Left lung (tissue), 10 donors: ENCODE results near the gene MFSD6. TPM values are rescaled to one million over a fixed set of nuclear protein-coding genes. Genes with fewer than 3 reads are reported as not detected.
"Not testable (repeated sequence)": the region's sequence is repeated elsewhere in the genome, so short reads cannot be mapped to it uniquely, and the experiment has no call there.

ENCODE experiments used
- ATAC-seq: fragments of 200-7000 bp; cut with Tn5 transposase; one replicate; pipeline ENCODE4 v1.9.1; 2020; ENCODE audit warnings: moderate library complexity
- DNase-seq, 4 donors: peaks; one replicate each; pipeline ENCODE4 v3.0.0-alpha.2; 2013 to 2020
- H3K27ac ChIP-seq, 2 donors: fragments of 200-600 bp; sonication (generic) in 1 of 2; one replicate each; pipeline versions ENCODE4 v1.5.0 to v1.8.0; 2020 to 2021
- H3K27me3 ChIP-seq, 2 donors: fragments of 200-600 bp; sonication (generic) in 1 of 2; one replicate each; pipeline versions ENCODE4 v1.5.0 to v1.8.0; 2020 to 2021
- H3K36me3 ChIP-seq, 2 donors: fragments of 200-600 bp; sonication (generic) in 1 of 2; one replicate each; pipeline versions ENCODE4 v1.5.0 to v1.8.0; 2020 to 2021
- H3K4me1 ChIP-seq, 2 donors: fragments of 200-600 bp; one replicate each; pipeline ENCODE4 v1.8.0; 2021
- H3K4me3 ChIP-seq, 2 donors: fragments of 200-600 bp; sonication (generic) in 1 of 2; one replicate each; pipeline versions ENCODE4 v1.5.0 to v1.8.0; 2020 to 2021; ENCODE audit warnings: mild to moderate bottlenecking in 1 of 2
- H3K9me3 ChIP-seq, 2 donors: fragments of 200-600 bp; sonication (generic) in 1 of 2; one replicate each; pipeline versions ENCODE4 v1.5.0 to v1.8.0; 2020 to 2021
- CTCF ChIP-seq, 2 donors: fragments of 200-600 bp; sonication (generic) in 1 of 2; IDR thresholded peaks; one replicate each; pipeline versions ENCODE4 v1.5.0 to v1.8.0; 2021; ENCODE audit warnings: antibody characterized with exemption in 2 of 2
- intact Hi-C, 2 donors: fragments of 100-400 bp; cut with DNase I; formaldehyde crosslinking; loops; one replicate each; pipeline versions ENCODE4 v1.11.2 to v1.14.2; 2022
- polyA plus RNA-seq, 6 donors: library from polyadenylated mRNA; unstranded; fragments of 120-200 nt; gene quantifications; one replicate each; pipeline ENCODE4 v1.2.1, GENCODE V29; 2013; ENCODE audit not compliant: insufficient read length in 6 of 6
- total RNA-seq, 2 donors: library from RNA; stranded (reverse); fragmentation: NEBNext Ultra II Directional; extraction: Animal tissue kit (Norgen Biotek cat#: 25700); gene quantifications; one replicate each; pipeline ENCODE4 v1.2.1, GENCODE V29; 2021
- donor health status: DM: no; HTN: yes; CAD: no.
- donor health status: DM: no; HTN: no; CAD: no.

MFSD6 gene
- total and polyA plus RNA-seq, 8 donors, result 21.5 to 46.6 (median 24.8) TPM

GRCh38 chr2:190466819-190467446, 58.8 kb downstream of the MFSD6 start:
- no peak for TF ChIP-seq CTCF (IDR thresholded peaks at IDR 0.05)
- intact Hi-C loops, result no loop called here
- H3K27me3 ChIP-seq, result no peaks in the 10 kb centered on the region
- H3K4me1 ChIP-seq, result peaks cover 16 to 21% of the 10 kb centered on the region in 2 donors
- DNase-seq, result no peak
- H3K36me3 ChIP-seq, result peaks cover 0 to 11% of the 10 kb centered on the region in 2 donors
- ATAC-seq, result no peak
- no peaks in the 10 kb centered on the region for H3K9me3 ChIP-seq
- no peak overlapping the region for H3K4me3 ChIP-seq
- peak overlapping the region; percentile 79 to 82 for H3K27ac ChIP-seq

GRCh38 chr2:190467575-190468083, 59.5 kb downstream of the MFSD6 start:
- DNase-seq, result peak in 2 of 4 donors; percentile 66 to 71
- Histone ChIP-seq H3K4me1 (peaks cover 16 to 21% of the 10 kb centered on the region in 2 donors), H3K36me3 (peaks cover 0 to 11% of the 10 kb centered on the region in 2 donors), H3K27ac (peak overlapping the region; percentile 79 to 82), H3K27me3 (no peaks in the 10 kb centered on the region), H3K4me3 (no peak overlapping the region), H3K9me3 (no peaks in the 10 kb centered on the region)
- no peak for ATAC-seq
- intact Hi-C loops, result no loop called here
- no peak for TF ChIP-seq CTCF (IDR thresholded peaks at IDR 0.05)

- DNase-seq, H3K27me3 ChIP-seq, H3K9me3 ChIP-seq, intact Hi-C loops, H3K4me3 ChIP-seq: not testable (repeated sequence)
- ATAC-seq, result peak; percentile 6
- peaks cover 16 to 21% of the 10 kb centered on the region in 2 donors for H3K4me1 ChIP-seq
- peak overlapping the region; percentile 79 to 82 for H3K27ac ChIP-seq
- peaks cover 0 to 11% of the 10 kb centered on the region in 2 donors for H3K36me3 ChIP-seq
Measured at GRCh38 chr2:190468354-190468753, 60.2 kb downstream of the MFSD6 start.

- Histone ChIP-seq H3K4me1 (peaks cover 16 to 21% of the 10 kb centered on the region in 2 donors), H3K36me3 (peaks cover 0 to 11% of the 10 kb centered on the region in 2 donors), H3K27me3 (no peaks in the 10 kb centered on the region), H3K27ac (peak overlapping the region; percentile 79 to 82), H3K4me3 (no peak overlapping the region), H3K9me3 (no peaks in the 10 kb centered on the region)
- intact Hi-C loops, result no loop called here
- ATAC-seq (peak; percentile 86), DNase-seq (peak in 3 of 4 donors; percentile 44 to 94 (median 93))
- TF ChIP-seq CTCF (IDR thresholded peaks at IDR 0.05), result no peak
Measured at GRCh38 chr2:190468814-190469569, 60.8 kb downstream of the MFSD6 start.

GRCh38 chr2:190469771-190470170, 61.6 kb downstream of the MFSD6 start:
- Histone ChIP-seq H3K4me3 (no peak overlapping the region), H3K27ac (peak overlapping the region; percentile 57 to 79), H3K27me3 (no peaks in the 10 kb centered on the region), H3K4me1 (peaks cover 16 to 21% of the 10 kb centered on the region in 2 donors), H3K9me3 (no peaks in the 10 kb centered on the region), H3K36me3 (peaks cover 0 to 11% of the 10 kb centered on the region in 2 donors)
- ATAC-seq, result peak; percentile 79
- intact Hi-C loops, result no loop called here
- peak in 1 of 4 donors; percentile 73 for DNase-seq
- TF ChIP-seq CTCF (IDR thresholded peaks at IDR 0.05), result no peak
